Endodermal cell (in vitro differentiated cells): ENCODE results near the gene PCDHB1. TPM values are rescaled to one million over a fixed set of nuclear protein-coding genes. Genes with fewer than 3 reads are reported as not detected.
A peak's percentile ranks its signal among the peaks of the same experiment; 100 is the strongest.

Experiments used
- DNase-seq: peaks from one replicate; pipeline ENCODE4 v3.0.0-alpha.2; 2017
- H3K27ac ChIP-seq: 2 replicates; pipeline ENCODE4 v1.5.1; 2013; ENCODE audit warnings: mild to moderate bottlenecking, low read depth, low read length, moderate library complexity
- H3K27me3 ChIP-seq: 2 replicates; pipeline ENCODE4 v1.6.1; 2013; ENCODE audit warnings: mild to moderate bottlenecking, low read length, moderate library complexity; ENCODE audit not compliant: insufficient read depth, control insufficient read depth, poor library complexity, severe bottlenecking
- H3K36me3 ChIP-seq: 2 replicates; pipeline ENCODE4 v1.7.0; 2013; ENCODE audit warnings: mild to moderate bottlenecking, low read length, moderate library complexity; ENCODE audit not compliant: control insufficient read depth, insufficient read depth
- H3K4me1 ChIP-seq: one replicate; pipeline ENCODE4 v1.7.0; 2013; ENCODE audit warnings: low read length; ENCODE audit not compliant: control insufficient read depth, insufficient read depth
- H3K4me3 ChIP-seq: 2 replicates; pipeline ENCODE4 v1.5.1; 2013; ENCODE audit warnings: mild to moderate bottlenecking, low read length, moderate library complexity
- H3K9ac ChIP-seq: 2 replicates; pipeline ENCODE4 v1.6.1; 2013; ENCODE audit warnings: mild to moderate bottlenecking, low read length, moderate library complexity; ENCODE audit not compliant: poor library complexity, severe bottlenecking; ENCODE audit errors: extremely low read depth
- H3K9me3 ChIP-seq: 2 replicates; pipeline ENCODE4 v1.6.1; 2013; ENCODE audit warnings: mild to moderate bottlenecking, low read length, moderate library complexity; ENCODE audit not compliant: control insufficient read depth
- H3K27ac Mint-ChIP-seq: 2 replicates; pipeline ENCODE4 v1.8.0; 2020; ENCODE audit warnings: mixed read lengths
- H3K27me3 Mint-ChIP-seq: 2 replicates; pipeline ENCODE4 v1.8.0; 2021; ENCODE audit warnings: mild to moderate bottlenecking, mixed read lengths; ENCODE audit not compliant: insufficient read depth
- H3K36me3 Mint-ChIP-seq: 2 replicates; pipeline ENCODE4 v1.8.0; 2020; ENCODE audit warnings: low read depth, mixed read lengths
- H3K4me1 Mint-ChIP-seq: 2 replicates; pipeline ENCODE4 v1.8.0; 2020; ENCODE audit warnings: mixed read lengths
- H3K4me3 Mint-ChIP-seq: 2 replicates; pipeline ENCODE4 v1.8.0; 2020; ENCODE audit warnings: mild to moderate bottlenecking, moderate library complexity, mixed read lengths
- H3K9me3 Mint-ChIP-seq: 2 replicates; pipeline ENCODE4 v1.8.0; 2020; ENCODE audit warnings: mild to moderate bottlenecking, mixed read lengths
- WGBS, 2 experiments: methylation state at CpG; one replicate each; pipeline versions ENCODE4 v1.1.5 to v1.1.7; 2013; ENCODE audit warnings: missing lambda C conversion rate in 2 of 2, mixed read lengths in 1 of 2; ENCODE audit not compliant: insufficient coverage in 1 of 2, insufficient read length in 1 of 2; 5-methylcytosine and 5-hydroxymethylcytosine counted together
- long read RNA-seq, 4 experiments: library from polyadenylated mRNA in 2 of 4; library from RNA in 1 of 4; library from capped mRNA in 1 of 4; stranded (forward) in 3 of 4; unstranded in 1 of 4; transcript quantifications; one replicate each; pipeline ENCODE4 v2.0.0, GENCODE V29; 2020 to 2021; ENCODE audit warnings: inconsistent platforms in 1 of 4
- polyA plus RNA-seq, 2 experiments: library from polyadenylated mRNA; stranded (reverse); fragments of 50-300 nt; gene quantifications; one replicate each; pipeline ENCODE4 v1.2.3, GENCODE V29; 2013
- total RNA-seq, 2 donors: library from RNA; stranded (reverse); fragmentation: NEBNext Ultra II Directional in 1 of 2; extraction: Animal tissue kit (Norgen Biotek cat#: 25700) in 1 of 2; gene quantifications; 2 replicates in 1 of 2; 3 replicates in 1 of 2; pipeline ENCODE4 v1.2.1, GENCODE V29; 2021
- TF ChIP-seq, protein P1 (sequence below): fragments of 200-600 bp; sonication (generic); conservative IDR thresholded peaks from 2 replicates; pipeline ENCODE4 v1.5.0; 2021; ENCODE audit warnings: antibody characterized with exemption, mild to moderate bottlenecking

The PCDHB1 gene, protein sequence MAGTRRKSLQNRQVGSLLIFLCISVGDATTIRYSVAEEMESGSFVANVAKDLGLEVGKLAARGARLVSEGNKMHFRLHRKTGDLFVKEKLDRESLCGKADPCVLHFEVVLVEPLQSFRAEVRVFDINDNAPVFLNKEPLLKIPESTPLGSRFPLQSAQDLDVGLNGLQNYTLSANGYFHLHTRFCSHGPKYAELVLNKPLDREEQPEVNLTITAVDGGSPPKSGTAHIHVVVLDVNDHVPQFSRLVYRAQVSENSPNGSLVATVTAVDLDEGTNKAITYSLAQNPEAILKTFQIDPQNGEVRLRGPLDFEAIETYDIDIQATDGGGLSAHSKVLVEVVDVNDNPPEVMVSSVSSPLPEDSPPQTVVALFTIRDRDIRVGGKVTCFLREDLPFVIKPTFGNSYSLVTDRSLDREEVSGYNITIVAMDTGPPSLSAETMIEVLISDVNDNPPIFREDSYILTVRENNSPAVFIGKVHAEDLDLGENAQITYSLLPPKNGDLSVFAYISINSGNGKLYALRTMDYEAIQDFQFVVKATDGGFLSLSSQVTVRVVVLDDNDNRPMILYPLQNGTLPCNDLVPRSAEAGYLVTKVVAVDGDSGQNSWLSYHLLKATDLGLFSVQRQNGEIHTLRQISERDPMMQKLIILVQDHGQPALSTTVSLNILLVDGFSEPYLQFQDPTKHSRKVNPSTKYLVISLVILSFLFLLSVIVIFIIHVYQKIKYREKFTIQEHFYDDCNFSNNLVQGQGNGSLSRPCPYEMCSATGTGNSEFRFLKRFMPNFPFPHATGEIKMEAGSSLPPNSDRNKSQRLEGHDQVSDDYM
- under 1 TPM in 1 of 2 donors, not detected in 1; 0.04 TPM for total RNA-seq
- 0.04 TPM for polyA plus RNA-seq (2013, experiment 1 of 2)
- not detected for polyA plus RNA-seq (2013, experiment 2 of 2)
- long read RNA-seq, experiment 1, result 0 reads
- long read RNA-seq, experiment 2, result 0 reads
- long read RNA-seq, experiment 3, result 0 reads
- long read RNA-seq, experiment 4, result 0 reads

DNA sequence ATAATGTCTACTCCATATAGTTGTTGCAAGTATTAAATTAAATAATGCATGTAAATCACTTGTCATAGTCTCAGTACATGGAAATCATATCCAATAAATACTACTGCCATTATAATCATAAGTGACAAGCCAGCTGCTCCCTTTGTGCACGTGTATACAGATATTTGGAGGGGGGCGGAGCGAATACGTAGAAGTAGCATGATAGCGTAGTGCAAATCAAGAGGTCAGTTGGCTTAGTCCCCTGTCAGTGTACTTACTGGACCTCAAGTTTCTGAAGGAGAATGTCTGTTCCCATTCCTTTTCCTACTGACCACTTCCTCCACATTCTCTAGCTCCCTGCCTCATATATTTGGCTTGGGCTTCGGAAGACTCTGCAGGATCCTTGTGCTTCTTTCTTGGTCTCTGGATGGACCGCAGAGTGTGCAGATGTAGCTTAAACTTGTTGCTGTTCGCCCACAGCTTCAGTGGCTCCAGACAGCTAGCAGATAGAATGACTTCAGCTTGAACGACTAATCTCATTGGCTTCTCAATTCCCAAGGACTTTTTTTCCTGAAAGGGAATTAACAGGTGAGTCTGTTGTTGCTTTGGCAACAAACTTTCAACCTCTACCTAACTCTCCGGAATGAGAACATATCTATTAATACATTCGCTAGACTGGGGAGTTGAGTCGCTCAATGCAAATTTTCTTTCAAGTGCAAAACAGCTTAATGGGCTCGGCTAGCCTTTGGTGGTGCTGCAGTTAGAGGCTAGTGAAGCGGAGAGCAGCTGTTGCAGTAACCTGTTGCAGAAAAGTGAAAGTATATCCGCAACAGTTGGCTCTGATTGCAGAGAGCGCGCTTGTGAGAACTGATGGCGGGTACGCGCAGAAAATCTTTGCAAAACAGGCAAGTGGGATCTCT, at the start of gene PCDHB1:
Gene PCDHB1, plus strand, starts transcription at position 753 of the 899 bp plus-strand sequence. Its CDS starts 97 bp downstream, at position 850.
- WGBS, 2 experiments, result 12 to 14% methylated on average over 18 to 20 of the region's 20 CpGs

DNA sequence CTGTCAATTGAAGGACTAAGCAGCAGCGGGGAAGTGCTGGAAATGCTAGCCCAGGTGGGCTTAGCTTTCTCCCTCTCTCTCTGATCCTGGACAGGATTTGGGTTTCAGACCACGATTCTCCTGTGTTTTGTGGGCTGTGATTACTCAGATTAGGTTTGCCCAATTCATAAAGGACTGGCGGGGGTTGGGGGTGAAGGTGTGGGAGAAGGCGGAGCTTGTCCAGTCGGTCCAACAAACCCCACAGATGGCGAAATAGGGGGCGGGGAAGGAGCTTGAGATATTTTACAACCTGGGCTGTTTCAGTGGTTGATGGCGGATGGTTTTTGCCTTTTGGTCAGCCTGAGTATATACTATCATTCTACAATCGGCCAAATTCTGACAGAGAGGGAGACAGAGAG, 49.7 kb upstream of the PCDHB1 start:
- Histone ChIP-seq H3K27ac (peak overlapping the region; percentile 91), H3K9ac (no peak overlapping the region), H3K9me3 (no peaks in the 10 kb centered on the region), H3K4me1 (peaks cover 7% of the 10 kb centered on the region), H3K4me3 (peak overlapping the region; percentile 74), H3K36me3 (no peaks in the 10 kb centered on the region), H3K27me3 (no peaks in the 10 kb centered on the region)
- H3K9me3 Mint-ChIP-seq, result no peaks in the 10 kb centered on the region
- H3K27ac Mint-ChIP-seq, result peak overlapping the region; percentile 88
- peak; percentile 79 for DNase-seq
- H3K36me3 Mint-ChIP-seq, result peaks cover 3% of the 10 kb centered on the region
- TF ChIP-seq, protein P1, sequence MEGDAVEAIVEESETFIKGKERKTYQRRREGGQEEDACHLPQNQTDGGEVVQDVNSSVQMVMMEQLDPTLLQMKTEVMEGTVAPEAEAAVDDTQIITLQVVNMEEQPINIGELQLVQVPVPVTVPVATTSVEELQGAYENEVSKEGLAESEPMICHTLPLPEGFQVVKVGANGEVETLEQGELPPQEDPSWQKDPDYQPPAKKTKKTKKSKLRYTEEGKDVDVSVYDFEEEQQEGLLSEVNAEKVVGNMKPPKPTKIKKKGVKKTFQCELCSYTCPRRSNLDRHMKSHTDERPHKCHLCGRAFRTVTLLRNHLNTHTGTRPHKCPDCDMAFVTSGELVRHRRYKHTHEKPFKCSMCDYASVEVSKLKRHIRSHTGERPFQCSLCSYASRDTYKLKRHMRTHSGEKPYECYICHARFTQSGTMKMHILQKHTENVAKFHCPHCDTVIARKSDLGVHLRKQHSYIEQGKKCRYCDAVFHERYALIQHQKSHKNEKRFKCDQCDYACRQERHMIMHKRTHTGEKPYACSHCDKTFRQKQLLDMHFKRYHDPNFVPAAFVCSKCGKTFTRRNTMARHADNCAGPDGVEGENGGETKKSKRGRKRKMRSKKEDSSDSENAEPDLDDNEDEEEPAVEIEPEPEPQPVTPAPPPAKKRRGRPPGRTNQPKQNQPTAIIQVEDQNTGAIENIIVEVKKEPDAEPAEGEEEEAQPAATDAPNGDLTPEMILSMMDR, result no peak
- WGBS, 2 experiments, result 11 to 20% methylated on average over 1 to 8 of the region's 9 CpGs
- peak overlapping the region; percentile 63 for H3K4me3 Mint-ChIP-seq
- peaks cover 42% of the 10 kb centered on the region for H3K4me1 Mint-ChIP-seq
- no peaks in the 10 kb centered on the region for H3K27me3 Mint-ChIP-seq

More for the DNA sequence above, at the start of gene PCDHB1:
- H3K9me3 Mint-ChIP-seq, result no peaks in the 10 kb centered on the region
- H3K27me3 ChIP-seq, result peaks cover 35% of the 10 kb centered on the region
- peak; percentile 73 for DNase-seq
- H3K4me1 ChIP-seq, result no peaks in the 10 kb centered on the region
- H3K4me3 ChIP-seq, result peak within 1 kb of the TSS; percentile 84
- H3K9me3 ChIP-seq, result no peaks in the 10 kb centered on the region
- peaks cover 5% of the 10 kb centered on the region for H3K4me1 Mint-ChIP-seq
- H3K36me3 ChIP-seq, result no peaks in the 10 kb centered on the region
- H3K4me3 Mint-ChIP-seq, result peak within 1 kb of the TSS; percentile 64
- H3K36me3 Mint-ChIP-seq, result no peaks in the 10 kb centered on the region
- no peak within 1 kb of the TSS for H3K9ac ChIP-seq
- H3K27ac Mint-ChIP-seq, result no peak within 1 kb of the TSS
- peaks cover 66% of the 10 kb centered on the region for H3K27me3 Mint-ChIP-seq
- H3K27ac ChIP-seq, result no peak within 1 kb of the TSS
- TF ChIP-seq, protein P1, result no peak
